Activated CD8-positive, alpha-beta memory T cell treated with anti-CD3 and anti-CD28 coated beads, Interleukin-2, amount 50 U/mL, for 24 hours (primary cell): Measurements from ENCODE around the gene CBX7.
"Not testable (repeated sequence)": the region's sequence is repeated elsewhere in the genome, so short reads cannot be mapped to it uniquely, and the experiment has no call there.

Experiments used
- DNase-seq: peaks from one replicate; pipeline ENCODE4 v3.0.0-alpha.2; 2020; ENCODE audit errors: extremely low read depth

The CBX7 gene

GRCh38 chr22:39174498-39175352 is 22.2 kb upstream of the CBX7 start:
- peak; percentile 33 for DNase-seq

GRCh38 chr22:39173787-39174497 is 21.5 kb upstream of the CBX7 start:
- no peak for DNase-seq

GRCh38 chr22:39173050-39173706 is 20.7 kb upstream of the CBX7 start:
- DNase-seq, result no peak

- not testable (repeated sequence) for DNase-seq
Measured at GRCh38 chr22:39172265-39173049, 20.0 kb upstream of the CBX7 start.

GRCh38 chr22:39171623-39172264 is 19.3 kb upstream of the CBX7 start:
- DNase-seq, result no peak

GRCh38 chr22:39170825-39171622 is 18.5 kb upstream of the CBX7 start:
- no peak for DNase-seq

GRCh38 chr22:39169797-39170466 is 17.5 kb upstream of the CBX7 start:
- no peak for DNase-seq

GRCh38 chr22:39166547-39166946 is 14.1 kb upstream of the CBX7 start:
- DNase-seq, result no peak

- DNase-seq, result not testable (repeated sequence)
Measured at GRCh38 chr22:39156093-39156492, 3.6 kb upstream of the CBX7 start.

GRCh38 chr22:39155421-39155820 is 2.9 kb upstream of the CBX7 start:
- no peak for DNase-seq

GRCh38 chr22:39153220-39153717 is 789 bp upstream of the CBX7 start:
- DNase-seq, result no peak

GRCh38 chr22:39152024-39152510 is 413 bp downstream of the CBX7 start:
- no peak for DNase-seq

- no peak for DNase-seq
Measured at GRCh38 chr22:39151329-39151975, 1.0 kb downstream of the CBX7 start.

GRCh38 chr22:39150848-39151215 is 1.6 kb downstream of the CBX7 start:
- DNase-seq, result no peak

- no peak for DNase-seq
Measured at GRCh38 chr22:39149915-39150847, 2.3 kb downstream of the CBX7 start.

GRCh38 chr22:39148727-39149535 is 3.5 kb downstream of the CBX7 start:
- no peak for DNase-seq
